ENCODE measurements around the gene DERL3. TPM values are rescaled to one million over a fixed set of nuclear protein-coding genes. Genes with fewer than 3 reads are reported as not detected.

DERL3 gene
- total RNA-seq, 1 experiment from 2014 or later: 12.5 TPM

DNA sequence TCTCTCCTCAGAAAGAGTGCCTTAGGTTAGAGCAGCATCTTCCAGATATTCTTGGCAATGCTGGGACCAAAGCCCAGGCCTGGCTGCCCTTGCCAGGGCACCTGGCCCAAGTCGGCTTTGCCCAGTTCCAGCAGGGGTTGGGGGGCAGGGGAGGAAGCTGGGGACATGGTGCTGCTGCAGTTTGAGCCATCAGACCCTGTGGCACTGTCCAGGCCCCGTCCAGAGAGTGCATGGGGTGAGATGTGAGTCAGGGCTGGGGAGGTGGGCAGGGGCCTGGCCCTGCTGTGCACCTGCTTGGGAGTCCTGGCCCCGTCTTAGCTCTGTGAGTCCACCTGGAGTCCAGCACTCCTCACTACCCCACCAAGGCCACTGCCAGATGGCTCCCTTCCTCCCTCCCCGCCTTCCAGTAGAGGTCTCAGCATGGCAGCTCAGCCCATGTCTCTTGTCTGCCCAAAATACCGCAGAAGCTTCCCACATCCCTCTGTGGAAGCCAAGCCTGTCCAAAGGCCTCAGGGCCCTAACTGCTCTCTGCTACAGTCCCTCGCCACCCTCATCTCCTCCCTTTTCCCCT, 16.6 kb downstream of the DERL3 start:
- H3K36me3 Mint-ChIP-seq: peaks cover 83% of the 10 kb centered on the region
- peaks cover 13% of the 10 kb centered on the region for H3K4me1 Mint-ChIP-seq
- ChIA-PET POLR2A (interaction anchor here (0.7 kb wide), 1 partner anchor 145 kb away, joined by 3 read pairs; no protein-coding TSS in a partner anchor), CTCF (interaction anchor here (3.0 kb wide), 1 partner anchor 27 kb away, joined by 15 read pairs; no protein-coding TSS in a partner anchor)
- TF ChIP-seq, protein P1, sequence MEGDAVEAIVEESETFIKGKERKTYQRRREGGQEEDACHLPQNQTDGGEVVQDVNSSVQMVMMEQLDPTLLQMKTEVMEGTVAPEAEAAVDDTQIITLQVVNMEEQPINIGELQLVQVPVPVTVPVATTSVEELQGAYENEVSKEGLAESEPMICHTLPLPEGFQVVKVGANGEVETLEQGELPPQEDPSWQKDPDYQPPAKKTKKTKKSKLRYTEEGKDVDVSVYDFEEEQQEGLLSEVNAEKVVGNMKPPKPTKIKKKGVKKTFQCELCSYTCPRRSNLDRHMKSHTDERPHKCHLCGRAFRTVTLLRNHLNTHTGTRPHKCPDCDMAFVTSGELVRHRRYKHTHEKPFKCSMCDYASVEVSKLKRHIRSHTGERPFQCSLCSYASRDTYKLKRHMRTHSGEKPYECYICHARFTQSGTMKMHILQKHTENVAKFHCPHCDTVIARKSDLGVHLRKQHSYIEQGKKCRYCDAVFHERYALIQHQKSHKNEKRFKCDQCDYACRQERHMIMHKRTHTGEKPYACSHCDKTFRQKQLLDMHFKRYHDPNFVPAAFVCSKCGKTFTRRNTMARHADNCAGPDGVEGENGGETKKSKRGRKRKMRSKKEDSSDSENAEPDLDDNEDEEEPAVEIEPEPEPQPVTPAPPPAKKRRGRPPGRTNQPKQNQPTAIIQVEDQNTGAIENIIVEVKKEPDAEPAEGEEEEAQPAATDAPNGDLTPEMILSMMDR (IDR thresholded peaks at IDR 0.05): no peak
- TF ChIP-seq ZNF425 (CRISPR knock-in tag; conservative IDR thresholded peaks at IDR 0.05): no peak
- TF ChIP-seq CBFB (CRISPR knock-in tag; IDR thresholded peaks at IDR 0.05; ENCODE audit: low read depth): no peak
- no peak for TF ChIP-seq RELA (CRISPR knock-in tag; IDR thresholded peaks at IDR 0.05; ENCODE audit: borderline replicate concordance)
- no peak for TF ChIP-seq GABPB1 (CRISPR knock-in tag; IDR thresholded peaks at IDR 0.05)
- TF ChIP-seq NFYB (CRISPR knock-in tag; conservative IDR thresholded peaks at IDR 0.05; ENCODE audit: low read depth): no peak
- no peak for TF ChIP-seq IRF2 (CRISPR knock-in tag; IDR thresholded peaks at IDR 0.05; ENCODE audit: borderline replicate concordance, low read depth)
- TF ChIP-seq CREM (CRISPR knock-in tag; IDR thresholded peaks at IDR 0.05): no peak
- TF ChIP-seq, protein P2, sequence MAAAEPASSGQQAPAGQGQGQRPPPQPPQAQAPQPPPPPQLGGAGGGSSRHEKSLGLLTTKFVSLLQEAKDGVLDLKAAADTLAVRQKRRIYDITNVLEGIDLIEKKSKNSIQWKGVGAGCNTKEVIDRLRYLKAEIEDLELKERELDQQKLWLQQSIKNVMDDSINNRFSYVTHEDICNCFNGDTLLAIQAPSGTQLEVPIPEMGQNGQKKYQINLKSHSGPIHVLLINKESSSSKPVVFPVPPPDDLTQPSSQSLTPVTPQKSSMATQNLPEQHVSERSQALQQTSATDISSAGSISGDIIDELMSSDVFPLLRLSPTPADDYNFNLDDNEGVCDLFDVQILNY (CRISPR knock-in tag; IDR thresholded peaks at IDR 0.05): no peak
- no peak for TF ChIP-seq GTF2I (CRISPR knock-in tag; conservative IDR thresholded peaks at IDR 0.05)
- TF ChIP-seq, protein P3, sequence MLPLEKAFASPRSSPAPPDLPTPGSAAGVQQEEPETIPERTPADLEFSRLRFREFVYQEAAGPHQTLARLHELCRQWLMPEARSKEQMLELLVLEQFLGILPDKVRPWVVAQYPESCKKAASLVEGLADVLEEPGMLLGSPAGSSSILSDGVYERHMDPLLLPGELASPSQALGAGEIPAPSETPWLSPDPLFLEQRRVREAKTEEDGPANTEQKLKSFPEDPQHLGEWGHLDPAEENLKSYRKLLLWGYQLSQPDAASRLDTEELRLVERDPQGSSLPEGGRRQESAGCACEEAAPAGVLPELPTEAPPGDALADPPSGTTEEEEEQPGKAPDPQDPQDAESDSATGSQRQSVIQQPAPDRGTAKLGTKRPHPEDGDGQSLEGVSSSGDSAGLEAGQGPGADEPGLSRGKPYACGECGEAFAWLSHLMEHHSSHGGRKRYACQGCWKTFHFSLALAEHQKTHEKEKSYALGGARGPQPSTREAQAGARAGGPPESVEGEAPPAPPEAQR (CRISPR knock-in tag; IDR thresholded peaks at IDR 0.05): no peak
- TF ChIP-seq ZNF423 (CRISPR knock-in tag; IDR thresholded peaks at IDR 0.05): no peak
- no peak for TF ChIP-seq NR2C2 (CRISPR knock-in tag; IDR thresholded peaks at IDR 0.05)
- no peak for TF ChIP-seq FOXK1 (CRISPR knock-in tag; IDR thresholded peaks at IDR 0.05)
- H3K27me3 Mint-ChIP-seq (ENCODE audit: low read depth): no peaks in the 10 kb centered on the region; the same call in 1 of the 2 replicates
- peak overlapping the region; percentile 76 for H3K27ac Mint-ChIP-seq
- no peak overlapping the region for H3K4me3 Mint-ChIP-seq
- ATAC-seq (no peak), DNase-seq (ENCODE audit: low spot score) (no peak)
- no peaks in the 10 kb centered on the region for H3K9me3 Mint-ChIP-seq

- TF ChIP-seq NFATC4 (CRISPR knock-in tag; IDR thresholded peaks at IDR 0.05): no peak
- TF ChIP-seq FOXP1 (CRISPR knock-in tag; IDR thresholded peaks at IDR 0.05; ENCODE audit: borderline replicate concordance): 0 out of 2 replicates have a peak, but pooled peaks have one; percentile 37
- CTCF ChIA-PET: interaction anchor here (0.5 to 3.0 kb wide), 2 partner anchors 29 to 42 kb away, joined by 5 to 15 read pairs; no protein-coding TSS in a partner anchor
- no peaks in the 10 kb centered on the region; the same call in 1 of the 2 replicates for H3K27me3 Mint-ChIP-seq (ENCODE audit: low read depth)
- 0 out of 2 replicates have a peak overlapping the region, but pooled peaks have one; percentile 40 for H3K27ac Mint-ChIP-seq
- H3K9me3 Mint-ChIP-seq: no peaks in the 10 kb centered on the region
- H3K4me1 Mint-ChIP-seq: peaks cover 9% of the 10 kb centered on the region
- POLR2A ChIA-PET: interaction anchor here (0.7 to 0.8 kb wide), 3 partner anchors 21 to 73 kb away, joined by 3 read pairs; partner anchors contain the start of gene MIF
- DNase-seq (ENCODE audit: low spot score) (no peak), ATAC-seq (peak; percentile 53)
- peaks cover 87% of the 10 kb centered on the region for H3K36me3 Mint-ChIP-seq
- no peak overlapping the region for H3K4me3 Mint-ChIP-seq
Observed at GRCh38 chr22:23820748-23821211, 18.0 kb downstream of the DERL3 start.

All from WTC11 (cell line).